Measurements from ENCODE around the gene FMO1.

DNA sequence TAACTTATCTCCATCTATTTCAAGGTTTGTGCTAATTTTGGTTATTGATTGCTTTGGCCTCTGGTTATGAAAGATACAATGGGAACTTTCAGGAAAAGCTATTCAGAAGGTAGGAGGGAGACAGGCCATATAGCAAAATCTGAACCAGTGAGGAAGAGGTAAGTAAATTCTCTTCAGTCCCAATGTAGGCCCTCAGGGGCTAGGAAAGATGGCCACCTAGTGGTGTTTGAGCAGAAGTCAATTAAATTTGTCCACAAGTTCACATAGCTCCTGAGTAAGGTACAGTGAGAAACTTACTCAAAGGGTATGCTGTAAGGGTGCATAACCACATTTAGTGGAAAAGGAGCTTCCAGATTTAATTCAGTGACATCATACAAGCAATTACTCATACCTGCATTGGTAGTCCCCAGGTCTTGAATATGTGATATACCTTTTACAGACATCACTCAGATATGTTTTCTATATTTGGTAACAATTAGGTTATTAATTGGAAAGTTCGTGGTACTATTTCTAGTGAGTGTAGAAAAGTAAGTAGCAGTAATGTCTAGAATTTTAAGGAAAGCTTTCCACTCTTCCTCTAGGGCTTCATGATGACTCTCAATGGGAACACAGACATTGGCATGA is 21.4 kb upstream of the FMO1 start:
- TF ChIP-seq POLR2AphosphoS5 (IDR thresholded peaks at IDR 0.05; ENCODE audit: low read depth, low read length) = no peak
- no peak for TF ChIP-seq POLR2A (IDR thresholded peaks at IDR 0.05; ENCODE audit: low read depth, low read length)
- no peak for TF ChIP-seq TAF1 (IDR thresholded peaks at IDR 0.05; ENCODE audit: borderline replicate concordance, low read depth, low read length)
